GM12872 (cell line): ENCODE data around the gene CUL4B.

Experiments used
- TF ChIP-seq, protein P1 (sequence below): IDR thresholded peaks from 3 replicates; pipeline ENCODE4 v1.5.1; 2011; ENCODE audit warnings: low read depth, mild to moderate bottlenecking, low read length, moderate library complexity; ENCODE audit not compliant: insufficient read depth

The CUL4B gene

GRCh38 chrX:120559804-120560203, 958 bp downstream of the CUL4B start:
- TF ChIP-seq, protein P1, sequence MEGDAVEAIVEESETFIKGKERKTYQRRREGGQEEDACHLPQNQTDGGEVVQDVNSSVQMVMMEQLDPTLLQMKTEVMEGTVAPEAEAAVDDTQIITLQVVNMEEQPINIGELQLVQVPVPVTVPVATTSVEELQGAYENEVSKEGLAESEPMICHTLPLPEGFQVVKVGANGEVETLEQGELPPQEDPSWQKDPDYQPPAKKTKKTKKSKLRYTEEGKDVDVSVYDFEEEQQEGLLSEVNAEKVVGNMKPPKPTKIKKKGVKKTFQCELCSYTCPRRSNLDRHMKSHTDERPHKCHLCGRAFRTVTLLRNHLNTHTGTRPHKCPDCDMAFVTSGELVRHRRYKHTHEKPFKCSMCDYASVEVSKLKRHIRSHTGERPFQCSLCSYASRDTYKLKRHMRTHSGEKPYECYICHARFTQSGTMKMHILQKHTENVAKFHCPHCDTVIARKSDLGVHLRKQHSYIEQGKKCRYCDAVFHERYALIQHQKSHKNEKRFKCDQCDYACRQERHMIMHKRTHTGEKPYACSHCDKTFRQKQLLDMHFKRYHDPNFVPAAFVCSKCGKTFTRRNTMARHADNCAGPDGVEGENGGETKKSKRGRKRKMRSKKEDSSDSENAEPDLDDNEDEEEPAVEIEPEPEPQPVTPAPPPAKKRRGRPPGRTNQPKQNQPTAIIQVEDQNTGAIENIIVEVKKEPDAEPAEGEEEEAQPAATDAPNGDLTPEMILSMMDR = no peak

GRCh38 chrX:120556251-120556650, 4.5 kb downstream of the CUL4B start:
- TF ChIP-seq, protein P1 = no peak

- TF ChIP-seq, protein P1 = no peak
Observed at GRCh38 chrX:120549483-120550452, 11.0 kb downstream of the CUL4B start.

DNA sequence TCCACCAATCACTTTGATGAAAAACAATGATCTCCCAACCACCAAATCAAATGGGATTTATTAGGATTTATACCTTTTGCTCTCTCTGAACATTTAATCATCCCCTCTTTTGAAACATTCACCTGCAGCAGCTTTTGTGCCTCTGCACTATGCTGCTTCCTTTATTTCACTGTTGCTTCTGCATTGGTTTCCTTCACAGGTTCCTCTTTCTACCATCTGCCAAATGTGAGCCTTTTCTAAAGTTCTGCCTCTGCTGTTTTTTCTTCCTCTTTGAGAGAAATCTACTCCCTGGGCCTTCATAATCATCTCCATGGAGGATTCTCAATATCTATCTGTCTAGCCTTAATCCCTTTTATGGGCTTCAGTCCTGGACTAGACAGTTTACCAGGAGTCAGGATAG, 24.7 kb downstream of the CUL4B start:
- TF ChIP-seq, protein P1 = no peak

DNA sequence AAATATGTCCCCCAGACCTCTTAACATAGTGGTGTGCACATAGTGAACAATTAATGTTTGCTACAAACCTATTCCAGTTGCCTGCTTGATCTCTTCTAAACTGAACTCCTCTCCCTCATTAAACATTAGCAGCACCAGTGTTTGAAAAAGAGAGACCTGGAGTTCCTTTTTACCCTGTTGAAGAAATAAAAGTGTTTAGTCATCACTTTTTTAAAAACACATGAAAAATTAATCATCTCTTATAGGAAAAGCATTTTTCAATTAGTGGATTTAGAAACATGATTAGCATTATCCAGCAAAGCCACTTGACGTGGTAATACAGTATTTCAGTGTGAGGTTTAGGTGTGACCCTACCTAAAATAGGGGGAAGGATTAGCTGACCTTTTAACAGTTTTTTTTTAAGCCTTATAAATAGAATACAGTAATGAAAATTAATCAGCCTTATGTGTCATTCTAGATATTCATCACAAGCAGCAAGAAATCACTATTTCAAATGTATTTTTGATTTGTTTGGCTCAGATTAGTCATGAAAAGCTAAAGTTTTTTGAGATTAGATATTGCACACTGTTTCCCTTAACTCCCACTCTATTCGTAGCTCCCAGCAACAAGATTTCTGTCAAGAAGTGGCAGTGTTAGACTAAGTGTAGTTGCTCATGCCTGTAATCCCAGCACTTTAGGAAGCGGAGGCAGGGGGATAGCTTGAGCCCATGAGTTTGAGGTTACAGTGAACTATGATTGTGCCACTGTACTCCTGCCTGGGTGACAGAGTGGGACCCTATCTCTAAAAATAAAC, 26.2 kb downstream of the CUL4B start:
- TF ChIP-seq, protein P1 = no peak

GRCh38 chrX:120522820-120523219, 37.9 kb downstream of the CUL4B start:
- TF ChIP-seq, protein P1 = no peak

DNA sequence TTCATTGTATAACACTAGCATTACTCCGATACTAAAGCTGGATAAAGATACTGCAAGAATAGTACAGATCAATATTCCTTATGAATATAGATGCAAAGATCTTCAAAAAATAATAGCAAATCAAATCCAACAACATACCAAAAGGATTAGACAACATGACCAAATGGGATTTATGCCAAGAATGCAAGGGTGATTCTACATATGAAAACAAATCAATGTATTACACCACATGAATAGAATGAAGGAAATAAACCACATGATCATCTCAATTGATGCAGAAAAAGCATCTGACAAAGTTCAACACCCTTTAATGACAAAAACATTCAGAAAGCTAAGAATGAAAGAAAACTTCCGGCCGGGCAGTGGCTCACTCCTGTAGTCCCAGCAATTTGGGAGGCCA, 42.8 kb downstream of the CUL4B start:
- TF ChIP-seq, protein P1 = no peak
